ENCODE results near the gene A1BG. TPM values are rescaled to one million over a fixed set of nuclear protein-coding genes. Genes with fewer than 3 reads are reported as not detected.

A1BG gene
- total RNA-seq, 2 donors from 2014 or later = 3.6 to 4.7 TPM

- H3K9ac ChIP-seq (ENCODE audit: low read depth in 2 of 2, low read length in 2 of 2) = no peak overlapping the region
- H3K4me1 ChIP-seq = peaks cover 12% of the 10 kb centered on the region
- no peak for TF ChIP-seq CTCF (IDR thresholded peaks at IDR 0.05)
- H3K36me3 ChIP-seq = no peaks in the 10 kb centered on the region
- DNase-seq = no peak
- no peaks in the 10 kb centered on the region for H3K27me3 ChIP-seq
- H3K4me3 ChIP-seq = no peak overlapping the region
- no peak overlapping the region for H3K27ac ChIP-seq
- no peaks in the 10 kb centered on the region for H3K9me3 ChIP-seq
- intact Hi-C loops (cut with DNase I) = no loop called here
Measured at GRCh38 chr19:58325311-58326022, 27.8 kb downstream of the A1BG start.

GRCh38 chr19:58319241-58319640, 34.1 kb downstream of the A1BG start:
- DNase-seq = no peak
- H3K27me3 ChIP-seq = no peaks in the 10 kb centered on the region
- H3K27ac ChIP-seq = no peak overlapping the region
- TF ChIP-seq CTCF (IDR thresholded peaks at IDR 0.05) = no peak
- no peak overlapping the region for H3K9ac ChIP-seq (ENCODE audit: low read depth in 2 of 2, low read length in 2 of 2)
- H3K4me1 ChIP-seq = no peaks in the 10 kb centered on the region
- H3K36me3 ChIP-seq = no peaks in the 10 kb centered on the region
- H3K9me3 ChIP-seq = no peaks in the 10 kb centered on the region
- intact Hi-C loops (cut with DNase I) = no loop called here
- H3K4me3 ChIP-seq = no peak overlapping the region

- no peaks in the 10 kb centered on the region for H3K36me3 ChIP-seq
- no peaks in the 10 kb centered on the region for H3K9me3 ChIP-seq
- H3K4me3 ChIP-seq = no peak overlapping the region
- intact Hi-C loops (cut with DNase I) = no loop called here
- no peaks in the 10 kb centered on the region for H3K4me1 ChIP-seq
- H3K27ac ChIP-seq = no peak overlapping the region
- H3K9ac ChIP-seq (ENCODE audit: low read depth in 2 of 2, low read length in 2 of 2) = no peak overlapping the region
- DNase-seq = no peak
- no peak for TF ChIP-seq CTCF (IDR thresholded peaks at IDR 0.05)
- no peaks in the 10 kb centered on the region for H3K27me3 ChIP-seq
Measured at GRCh38 chr19:58318297-58318696, 35.0 kb downstream of the A1BG start.

- H3K27me3 ChIP-seq = no peaks in the 10 kb centered on the region
- H3K4me1 ChIP-seq = no peaks in the 10 kb centered on the region
- no peak overlapping the region for H3K9ac ChIP-seq (ENCODE audit: low read depth in 2 of 2, low read length in 2 of 2)
- intact Hi-C loops (cut with DNase I) = no loop called here
- no peak overlapping the region for H3K4me3 ChIP-seq
- no peak overlapping the region for H3K27ac ChIP-seq
- H3K9me3 ChIP-seq = no peaks in the 10 kb centered on the region
- TF ChIP-seq CTCF (IDR thresholded peaks at IDR 0.05) = no peak
- H3K36me3 ChIP-seq = no peaks in the 10 kb centered on the region
- DNase-seq = no peak
Measured at GRCh38 chr19:58317476-58318072, 35.7 kb downstream of the A1BG start.

- Histone ChIP-seq H3K4me3 (no peak overlapping the region), H3K27me3 (no peaks in the 10 kb centered on the region), H3K9ac (ENCODE audit: low read depth in 2 of 2, low read length in 2 of 2) (no peak overlapping the region), H3K36me3 (no peaks in the 10 kb centered on the region), H3K27ac (no peak overlapping the region), H3K4me1 (no peaks in the 10 kb centered on the region), H3K9me3 (no peaks in the 10 kb centered on the region)
- no peak for DNase-seq
- no peak for TF ChIP-seq CTCF (IDR thresholded peaks at IDR 0.05)
- intact Hi-C loops (cut with DNase I) = no loop called here
Measured at GRCh38 chr19:58315580-58315979, 37.7 kb downstream of the A1BG start.

All from colonic mucosa (tissue), 4 donors.